ENCODE data around the gene IGLL1. TPM values are rescaled to one million over a fixed set of nuclear protein-coding genes. Genes with fewer than 3 reads are reported as not detected.
"Not testable (repeated sequence)": the region's sequence is repeated elsewhere in the genome, so short reads cannot be mapped to it uniquely, and the experiment has no call there.

IGLL1 gene
- total and polyA plus RNA-seq, 8 donors = 0.26 TPM; not detected in 7

DNA sequence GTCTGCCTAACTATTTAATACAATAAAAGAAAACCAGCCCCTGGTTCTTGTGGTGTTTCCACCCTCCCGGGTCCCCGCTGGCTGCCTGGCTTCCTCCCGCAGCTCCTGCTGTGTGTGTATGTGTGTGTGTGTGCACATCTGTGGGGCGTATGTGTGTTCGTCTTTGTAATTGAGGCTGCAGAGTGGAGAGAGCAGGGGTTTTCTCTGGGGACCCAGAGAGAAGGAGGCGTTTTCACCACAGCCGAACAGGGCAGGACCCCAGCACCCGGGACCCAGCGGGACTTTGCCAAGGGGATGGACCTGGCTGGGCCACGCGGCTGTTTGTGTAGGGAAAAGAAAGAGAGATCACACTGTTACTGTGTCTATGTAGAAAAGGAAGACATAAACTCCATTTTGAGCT is 42.7 kb downstream of the IGLL1 start:
- Histone ChIP-seq H3K27me3 (no peaks in the 10 kb centered on the region), H3K9me3 (no peaks in the 10 kb centered on the region), H3K36me3 (no peaks in the 10 kb centered on the region), H3K27ac (no peak overlapping the region), H3K4me1 (no peaks in the 10 kb centered on the region), H3K4me3 (no peak overlapping the region)
- TF ChIP-seq, protein P1, sequence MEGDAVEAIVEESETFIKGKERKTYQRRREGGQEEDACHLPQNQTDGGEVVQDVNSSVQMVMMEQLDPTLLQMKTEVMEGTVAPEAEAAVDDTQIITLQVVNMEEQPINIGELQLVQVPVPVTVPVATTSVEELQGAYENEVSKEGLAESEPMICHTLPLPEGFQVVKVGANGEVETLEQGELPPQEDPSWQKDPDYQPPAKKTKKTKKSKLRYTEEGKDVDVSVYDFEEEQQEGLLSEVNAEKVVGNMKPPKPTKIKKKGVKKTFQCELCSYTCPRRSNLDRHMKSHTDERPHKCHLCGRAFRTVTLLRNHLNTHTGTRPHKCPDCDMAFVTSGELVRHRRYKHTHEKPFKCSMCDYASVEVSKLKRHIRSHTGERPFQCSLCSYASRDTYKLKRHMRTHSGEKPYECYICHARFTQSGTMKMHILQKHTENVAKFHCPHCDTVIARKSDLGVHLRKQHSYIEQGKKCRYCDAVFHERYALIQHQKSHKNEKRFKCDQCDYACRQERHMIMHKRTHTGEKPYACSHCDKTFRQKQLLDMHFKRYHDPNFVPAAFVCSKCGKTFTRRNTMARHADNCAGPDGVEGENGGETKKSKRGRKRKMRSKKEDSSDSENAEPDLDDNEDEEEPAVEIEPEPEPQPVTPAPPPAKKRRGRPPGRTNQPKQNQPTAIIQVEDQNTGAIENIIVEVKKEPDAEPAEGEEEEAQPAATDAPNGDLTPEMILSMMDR (IDR thresholded peaks at IDR 0.05) = no peak
- 80 to 83% methylated on average over 11 of the region's 11 CpGs for WGBS, 2 donors
- DNase-seq (peak in 1 of 6 donors; percentile 35), ATAC-seq (no peak), FAIRE-seq (no peak)
- intact Hi-C loops (cut with DNase I) = loop anchor here in 1 of 3 donors (10.0 kb wide), 2 partner anchors 57 to 133 kb away; no protein-coding TSS in a partner anchor

- FAIRE-seq = no peak
- no peak overlapping the region for H3K4me3 ChIP-seq
- H3K27ac ChIP-seq = no peak overlapping the region
- 81% methylated on average over 17 of the region's 17 CpGs for WGBS, 2 donors
- H3K4me1 ChIP-seq = no peaks in the 10 kb centered on the region
- peak in 1 of 6 donors; percentile 45 for DNase-seq
- H3K9me3 ChIP-seq = no peaks in the 10 kb centered on the region
- no peak for ATAC-seq
- no peaks in the 10 kb centered on the region for H3K27me3 ChIP-seq
- H3K36me3 ChIP-seq = no peaks in the 10 kb centered on the region
- intact Hi-C loops (cut with DNase I) = loop anchor here in 1 of 3 donors (10.0 kb wide), 2 partner anchors 58 to 132 kb away; no protein-coding TSS in a partner anchor
- TF ChIP-seq, protein P1 (IDR thresholded peaks at IDR 0.05) = no peak
Measured at GRCh38 chr22:23536821-23537345, 43.2 kb downstream of the IGLL1 start.

- peak in 1 of 6 donors; percentile 32 for DNase-seq
Measured at GRCh38 chr22:23535790-23536661, 44.1 kb downstream of the IGLL1 start.

GRCh38 chr22:23534851-23535717 is 45.0 kb downstream of the IGLL1 start:
- Histone ChIP-seq H3K27ac (peak overlapping the region in 1 of 4 donors; percentile 47), H3K4me3 (no peak overlapping the region), H3K27me3 (no peaks in the 10 kb centered on the region), H3K4me1 (no peaks in the 10 kb centered on the region), H3K36me3 (no peaks in the 10 kb centered on the region), H3K9me3 (no peaks in the 10 kb centered on the region)
- TF ChIP-seq, protein P1 (IDR thresholded peaks at IDR 0.05) = no peak
- peak in 1 of 6 donors; percentile 47 for DNase-seq
- 86 to 89% methylated on average over 29 of the region's 29 CpGs for WGBS, 2 donors
- no peak for FAIRE-seq
- ATAC-seq = no peak
- intact Hi-C loops (cut with DNase I) = loop anchor here in 1 of 3 donors (10.0 kb wide), 2 partner anchors 60 to 130 kb away; no protein-coding TSS in a partner anchor

More at GRCh38 chr22:23535790-23536661, 44.1 kb downstream of the IGLL1 start:
- H3K36me3 ChIP-seq, H3K4me1 ChIP-seq, H3K27me3 ChIP-seq, ATAC-seq, FAIRE-seq, H3K4me3 ChIP-seq, H3K9me3 ChIP-seq: not testable (repeated sequence)
- peak overlapping the region in 1 of 4 donors; percentile 47 for H3K27ac ChIP-seq
- WGBS, 2 donors = 34 to 45% methylated on average over 5 of the region's 5 CpGs
- intact Hi-C loops (cut with DNase I) = loop anchor here in 1 of 3 donors (10.0 kb wide), 2 partner anchors 59 to 131 kb away; no protein-coding TSS in a partner anchor

All from pancreas (tissue), 10 donors.